GM18526 (cell line): Measurements from ENCODE around the gene IRF3.

ENCODE experiments used
- POLR2A ChIP-seq: IDR thresholded peaks from 3 replicates; pipeline ENCODE4 v1.6.1; 2011; ENCODE audit not compliant: insufficient read length; ENCODE audit errors: extremely low read depth

The IRF3 gene

GRCh38 chr19:49635530-49636232, 30.0 kb downstream of the IRF3 start:
- no peak for TF ChIP-seq POLR2A

GRCh38 chr19:49632576-49632975, 33.1 kb downstream of the IRF3 start:
- no peak for TF ChIP-seq POLR2A

DNA sequence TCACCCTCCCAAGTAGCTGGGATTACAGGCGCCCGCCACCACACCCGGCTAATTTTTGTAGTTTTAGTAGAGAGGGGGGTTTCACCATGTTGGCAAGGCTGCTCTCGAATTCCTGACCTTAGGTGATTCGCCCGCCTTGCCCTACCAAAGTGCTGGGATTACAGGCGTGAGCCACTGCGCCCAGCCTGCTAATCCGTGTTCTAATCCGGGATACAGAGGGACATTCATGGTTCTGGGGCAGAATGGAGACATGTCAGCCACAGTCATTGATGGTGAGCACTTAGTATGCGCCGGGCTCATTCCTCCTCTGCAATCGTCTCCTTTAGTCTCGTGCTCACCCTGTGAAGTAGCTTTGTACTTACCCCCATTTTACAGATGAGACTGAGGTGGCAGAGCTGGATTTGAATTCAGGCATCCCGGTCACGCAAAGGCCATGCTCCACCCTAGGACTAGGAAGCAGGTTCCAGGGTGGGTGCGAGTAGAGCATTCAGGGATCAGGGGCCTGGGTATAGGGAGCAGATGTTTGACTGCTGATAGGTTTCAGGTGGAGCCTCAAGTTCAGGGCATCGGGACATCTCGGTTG, 34.0 kb downstream of the IRF3 start:
- no peak for TF ChIP-seq POLR2A

DNA sequence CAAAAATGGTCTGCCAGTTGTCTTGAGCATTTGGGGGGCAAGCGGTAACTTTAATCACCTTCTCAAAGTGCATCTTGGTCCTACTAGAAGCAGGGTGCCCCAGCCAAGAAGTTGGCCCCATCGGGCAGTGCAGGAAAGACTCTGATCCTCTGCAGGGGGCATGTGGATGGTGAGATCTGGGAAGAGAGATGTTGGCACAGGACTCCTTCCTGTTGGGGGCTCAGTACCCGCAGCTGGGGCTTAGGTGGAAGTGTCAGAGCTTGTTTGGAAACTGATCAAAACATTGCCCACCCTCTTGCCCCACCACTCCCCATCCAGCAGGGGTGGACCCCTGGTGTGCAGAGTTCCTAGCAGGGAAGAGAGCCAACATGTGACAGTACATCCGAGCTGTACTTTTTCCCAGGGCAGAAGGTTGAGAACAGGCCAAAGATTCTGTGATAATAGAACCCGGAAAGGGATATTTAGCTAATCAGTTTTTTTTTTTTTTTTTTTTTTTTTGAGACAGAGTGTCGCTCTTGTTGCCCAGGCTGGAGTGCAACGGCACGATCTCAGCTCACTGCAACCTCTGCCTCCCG, 34.6 kb downstream of the IRF3 start:
- no peak for TF ChIP-seq POLR2A

GRCh38 chr19:49629659-49630058, 36.0 kb downstream of the IRF3 start:
- no peak for TF ChIP-seq POLR2A

GRCh38 chr19:49626226-49626625, 39.4 kb downstream of the IRF3 start:
- TF ChIP-seq POLR2A: no peak

- TF ChIP-seq POLR2A: no peak
These were observed 40.4 kb downstream of the IRF3 start for GRCh38 chr19:49624967-49625910.

GRCh38 chr19:49616945-49617344, 48.7 kb downstream of the IRF3 start:
- TF ChIP-seq POLR2A: no peak

- TF ChIP-seq POLR2A: no peak
These were observed 49.1 kb downstream of the IRF3 start for GRCh38 chr19:49616532-49616931.

DNA sequence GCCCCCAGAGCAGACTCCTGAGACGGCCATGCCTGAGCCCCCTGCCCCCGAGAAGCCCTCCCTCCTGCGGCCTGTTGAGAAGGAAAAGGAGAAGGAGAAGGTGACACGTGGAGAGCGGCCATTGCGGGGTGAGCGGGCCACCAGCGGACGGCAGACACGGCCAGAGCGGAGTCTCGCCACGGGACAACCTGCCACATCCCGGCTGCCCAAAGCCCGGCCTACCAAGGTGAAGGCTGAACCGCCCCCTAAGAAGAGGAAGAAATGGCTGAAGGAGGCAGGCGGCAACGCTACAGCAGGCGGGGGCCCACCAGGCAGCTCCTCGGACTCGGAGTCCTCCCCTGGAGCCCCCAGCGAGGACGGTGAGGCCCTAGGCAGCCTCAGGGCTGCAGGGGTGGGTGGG, 49.8 kb downstream of the IRF3 start:
- no peak for TF ChIP-seq POLR2A

DNA sequence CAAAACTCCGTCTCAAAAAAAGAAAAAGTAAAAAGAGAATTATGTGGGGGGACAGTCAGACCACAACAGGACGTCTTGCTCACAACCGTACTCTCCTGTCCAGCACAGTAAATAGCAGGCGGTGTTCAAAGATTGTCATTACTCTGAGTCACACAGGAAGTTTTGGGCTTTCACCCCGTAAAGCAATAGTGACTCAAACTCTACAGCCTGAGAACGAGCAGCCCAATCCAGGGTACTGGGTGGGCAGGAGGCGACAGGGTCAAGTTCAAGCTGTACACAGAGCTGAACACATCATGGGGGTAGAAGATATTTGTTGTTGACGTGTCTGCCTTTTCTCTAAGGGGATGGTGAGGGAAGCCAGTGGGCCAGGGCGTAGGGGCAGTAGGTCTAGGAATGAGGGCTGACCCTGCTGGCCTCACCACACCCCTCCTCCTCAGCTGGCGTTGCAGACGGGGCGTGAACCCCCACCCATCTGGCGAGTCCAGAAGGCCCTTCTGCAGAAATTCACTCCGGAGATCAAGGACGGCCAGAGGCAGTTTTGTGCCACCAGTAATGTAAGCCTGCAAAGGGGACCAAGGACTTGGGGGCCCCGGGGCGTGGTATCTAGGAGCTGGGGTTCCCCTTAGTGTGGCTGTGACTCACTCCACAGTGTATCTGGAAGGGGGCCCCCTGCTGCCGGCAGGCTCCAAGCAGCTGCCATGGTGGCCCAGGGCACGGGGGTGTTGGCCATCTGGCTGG, 51.4 kb downstream of the IRF3 start:
- no peak for TF ChIP-seq POLR2A

GRCh38 chr19:49613374-49613773, 52.3 kb downstream of the IRF3 start:
- no peak for TF ChIP-seq POLR2A
